ENCODE measurements around the gene ADPRH.

The ADPRH gene

DNA sequence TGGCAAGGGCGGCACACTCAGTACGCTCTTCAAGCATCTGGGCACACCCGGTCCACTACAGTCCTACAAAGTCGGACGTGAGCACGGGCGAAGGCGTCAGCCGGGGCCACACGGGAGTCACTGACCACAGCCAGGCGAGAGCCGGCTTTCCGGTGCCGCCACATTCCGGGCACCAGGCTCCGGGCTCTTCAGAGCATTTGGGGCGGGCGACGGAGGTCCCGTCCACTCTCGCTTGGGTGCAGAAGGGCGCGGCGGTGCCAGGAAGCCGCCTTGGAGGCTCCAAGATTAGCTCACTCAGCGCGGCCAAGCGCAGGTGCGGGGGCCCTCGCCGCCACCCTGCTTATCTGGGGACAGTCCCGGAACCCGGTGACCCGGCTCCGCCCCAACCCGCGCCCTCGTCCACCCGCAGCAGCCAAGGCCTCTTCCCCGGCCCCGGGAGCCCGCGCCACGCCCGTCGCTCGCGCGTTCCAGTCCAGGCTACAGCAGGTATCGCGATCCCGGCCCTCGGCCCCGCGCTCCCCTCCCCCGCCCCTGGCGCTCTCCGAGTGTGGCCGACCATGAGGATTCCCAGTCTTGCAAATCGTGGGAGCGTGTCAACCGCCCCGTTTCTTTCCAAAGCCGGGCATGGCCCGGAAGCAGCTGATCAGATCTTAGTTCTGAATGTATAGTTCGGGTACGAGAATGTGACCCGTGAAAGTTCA lies at the start of gene ADPRH:
Gene ADPRH (plus strand): TSS at position 127 of the 701 bp plus-strand sequence. CDS start 2,678 bp downstream, outside the sequence.
- TF ChIP-seq, protein P1, sequence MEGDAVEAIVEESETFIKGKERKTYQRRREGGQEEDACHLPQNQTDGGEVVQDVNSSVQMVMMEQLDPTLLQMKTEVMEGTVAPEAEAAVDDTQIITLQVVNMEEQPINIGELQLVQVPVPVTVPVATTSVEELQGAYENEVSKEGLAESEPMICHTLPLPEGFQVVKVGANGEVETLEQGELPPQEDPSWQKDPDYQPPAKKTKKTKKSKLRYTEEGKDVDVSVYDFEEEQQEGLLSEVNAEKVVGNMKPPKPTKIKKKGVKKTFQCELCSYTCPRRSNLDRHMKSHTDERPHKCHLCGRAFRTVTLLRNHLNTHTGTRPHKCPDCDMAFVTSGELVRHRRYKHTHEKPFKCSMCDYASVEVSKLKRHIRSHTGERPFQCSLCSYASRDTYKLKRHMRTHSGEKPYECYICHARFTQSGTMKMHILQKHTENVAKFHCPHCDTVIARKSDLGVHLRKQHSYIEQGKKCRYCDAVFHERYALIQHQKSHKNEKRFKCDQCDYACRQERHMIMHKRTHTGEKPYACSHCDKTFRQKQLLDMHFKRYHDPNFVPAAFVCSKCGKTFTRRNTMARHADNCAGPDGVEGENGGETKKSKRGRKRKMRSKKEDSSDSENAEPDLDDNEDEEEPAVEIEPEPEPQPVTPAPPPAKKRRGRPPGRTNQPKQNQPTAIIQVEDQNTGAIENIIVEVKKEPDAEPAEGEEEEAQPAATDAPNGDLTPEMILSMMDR (IDR thresholded peaks at IDR 0.05), result no peak
- no peak for TF ChIP-seq ZFX (IDR thresholded peaks at IDR 0.05; ENCODE audit: borderline replicate concordance)
- H3K27ac ChIP-seq, result no peak within 1 kb of the TSS

DNA sequence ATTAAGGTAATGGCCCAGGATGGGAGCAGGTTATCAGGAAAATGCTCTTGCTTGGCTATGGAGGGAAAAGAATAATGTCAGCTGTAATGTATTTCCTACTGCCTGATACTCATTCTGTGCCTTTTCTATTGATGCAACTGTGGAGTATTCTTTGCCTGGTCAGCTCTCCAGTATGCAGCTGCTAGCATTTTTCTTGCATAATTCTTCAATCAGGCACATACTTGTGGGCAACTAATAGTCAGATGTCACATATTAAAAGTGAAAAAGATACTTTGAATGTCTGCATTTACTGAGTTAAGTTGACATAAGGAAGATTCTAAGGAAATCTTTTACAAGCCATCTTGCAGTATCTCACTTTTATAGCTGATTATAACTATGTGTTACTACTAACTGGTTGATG lies 49.4 kb upstream of the ADPRH start:
- TF ChIP-seq, protein P1 (IDR thresholded peaks at IDR 0.05), result no peak
- no peak for TF ChIP-seq ZFX (IDR thresholded peaks at IDR 0.05; ENCODE audit: borderline replicate concordance)
- no peak overlapping the region for H3K27ac ChIP-seq

DNA sequence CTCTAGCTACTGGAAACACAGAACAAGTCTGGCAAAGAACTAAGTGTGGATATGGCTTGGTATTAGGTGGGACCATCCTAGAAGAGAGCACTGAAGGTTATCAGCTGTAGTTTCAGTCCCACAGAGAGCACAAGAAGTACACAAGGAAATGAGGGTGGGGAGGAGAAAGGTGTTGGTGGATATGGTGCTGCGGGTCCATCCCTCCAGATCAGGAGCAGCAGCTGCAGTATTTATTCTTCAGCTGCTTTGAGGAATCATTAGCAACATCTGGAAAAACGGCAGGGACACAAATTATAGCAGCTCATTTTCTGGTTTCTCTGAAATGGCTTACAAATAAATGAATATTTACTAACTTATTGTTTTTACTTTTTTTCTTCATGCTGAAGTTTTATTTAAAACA lies 48.8 kb upstream of the ADPRH start:
- TF ChIP-seq ZFX (IDR thresholded peaks at IDR 0.05; ENCODE audit: borderline replicate concordance), result no peak
- TF ChIP-seq, protein P1 (IDR thresholded peaks at IDR 0.05), result no peak
- H3K27ac ChIP-seq, result no peak overlapping the region

DNA sequence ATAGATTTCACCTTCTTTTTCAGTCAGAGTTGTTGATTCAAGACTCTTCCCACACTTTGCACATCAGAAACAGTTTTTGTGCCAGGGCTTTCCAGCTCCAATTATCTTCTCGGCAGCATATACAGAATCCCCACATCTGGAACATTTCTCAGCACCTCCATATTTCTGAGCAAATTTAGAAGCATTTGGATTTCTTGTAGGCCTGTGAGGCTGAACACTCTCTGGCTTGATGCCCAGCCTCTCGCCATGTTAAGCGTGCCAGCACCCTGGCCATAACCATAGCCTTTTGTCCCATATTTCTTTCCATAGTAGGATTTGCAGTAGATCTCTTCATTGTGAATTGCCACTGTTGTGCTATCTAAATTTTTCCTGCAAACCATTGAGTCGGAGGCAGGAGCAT lies 48.1 kb upstream of the ADPRH start:
- TF ChIP-seq, protein P1 (IDR thresholded peaks at IDR 0.05), result no peak
- no peak overlapping the region for H3K27ac ChIP-seq

DNA sequence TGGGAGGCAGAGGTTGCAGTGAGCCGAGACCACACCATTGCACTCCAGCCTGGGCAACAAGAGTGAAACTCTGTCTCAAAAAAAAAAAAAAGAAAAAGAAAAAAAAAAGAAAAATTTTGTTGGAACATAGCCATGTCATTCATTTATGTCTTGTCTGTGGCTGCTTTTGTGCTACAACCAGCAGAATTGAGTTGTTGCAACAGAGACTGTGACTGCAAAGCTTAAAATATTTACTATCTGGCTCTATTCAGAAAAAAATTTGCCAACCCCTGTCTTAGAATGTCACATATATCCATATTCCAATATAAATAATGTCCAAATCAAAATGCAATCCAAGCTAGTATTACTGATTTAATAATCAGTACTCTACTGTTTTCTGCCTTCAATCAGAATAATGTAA lies 45.0 kb upstream of the ADPRH start:
- no peak for TF ChIP-seq ZFX (IDR thresholded peaks at IDR 0.05; ENCODE audit: borderline replicate concordance)
- TF ChIP-seq, protein P1 (IDR thresholded peaks at IDR 0.05), result no peak
- H3K27ac ChIP-seq, result no peak overlapping the region

DNA sequence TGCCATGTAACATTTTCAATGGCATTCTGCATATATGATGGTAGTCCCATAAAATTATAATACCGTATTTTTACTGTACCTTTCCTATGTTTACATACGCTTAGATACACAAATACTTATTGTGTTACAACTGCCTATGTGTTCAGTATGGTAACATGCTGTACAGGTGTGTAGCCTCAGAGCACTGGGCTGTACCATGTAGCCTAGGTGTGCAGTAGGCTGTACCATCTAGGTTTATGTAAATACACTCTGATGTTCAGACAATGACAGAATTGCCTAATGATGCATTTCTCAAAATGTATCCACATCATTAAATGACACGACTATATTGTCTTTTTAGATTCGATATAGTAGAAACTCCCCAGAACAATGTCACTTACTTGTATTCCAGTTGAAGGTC lies 42.5 kb upstream of the ADPRH start:
- no peak overlapping the region for H3K27ac ChIP-seq
- no peak for TF ChIP-seq ZFX (IDR thresholded peaks at IDR 0.05; ENCODE audit: borderline replicate concordance)
- TF ChIP-seq, protein P1 (IDR thresholded peaks at IDR 0.05), result no peak

DNA sequence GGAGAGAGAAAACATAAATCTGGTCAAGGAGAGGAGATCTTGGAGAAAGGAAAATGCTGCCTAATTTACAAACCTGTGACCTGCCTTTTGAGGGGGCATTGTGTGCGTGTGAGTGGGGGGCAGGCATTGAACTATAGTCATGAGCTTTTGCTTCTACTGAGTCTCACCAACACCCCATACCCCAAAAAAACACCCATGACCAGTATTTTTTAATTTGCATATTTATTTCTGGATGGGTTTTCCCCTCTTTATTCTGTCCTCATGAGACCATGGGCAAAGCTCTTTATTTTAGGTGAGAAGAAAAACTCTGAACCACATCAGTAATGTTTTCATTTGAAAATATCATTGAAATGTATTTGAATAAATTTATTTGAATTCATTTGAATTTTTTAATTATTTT lies 40.5 kb upstream of the ADPRH start:
- H3K27ac ChIP-seq, result no peak overlapping the region
- TF ChIP-seq ZFX (IDR thresholded peaks at IDR 0.05; ENCODE audit: borderline replicate concordance), result no peak
- TF ChIP-seq, protein P1 (IDR thresholded peaks at IDR 0.05), result no peak
